ENCODE measurements around the gene LRRC74A.

GRCh38 chr14:76836029-76836630 is 9.9 kb downstream of the LRRC74A start:
- no peak for TF ChIP-seq EZH2 (IDR thresholded peaks at IDR 0.05)
- TF ChIP-seq POLR2AphosphoS5 (IDR thresholded peaks at IDR 0.05; ENCODE audit: borderline replicate concordance, low read depth, low read length), result no peak
- no peak for TF ChIP-seq FOXP2 (optimal IDR thresholded peaks at IDR 0.05; ENCODE audit: control extremely low read depth, extremely low read length, insufficient read depth)

Data from SK-N-MC (cell line).